ENCODE data around the gene PIGT.
"Not testable (repeated sequence)": the region's sequence is repeated elsewhere in the genome, so short reads cannot be mapped to it uniquely, and the experiment has no call there.

The PIGT gene

DNA sequence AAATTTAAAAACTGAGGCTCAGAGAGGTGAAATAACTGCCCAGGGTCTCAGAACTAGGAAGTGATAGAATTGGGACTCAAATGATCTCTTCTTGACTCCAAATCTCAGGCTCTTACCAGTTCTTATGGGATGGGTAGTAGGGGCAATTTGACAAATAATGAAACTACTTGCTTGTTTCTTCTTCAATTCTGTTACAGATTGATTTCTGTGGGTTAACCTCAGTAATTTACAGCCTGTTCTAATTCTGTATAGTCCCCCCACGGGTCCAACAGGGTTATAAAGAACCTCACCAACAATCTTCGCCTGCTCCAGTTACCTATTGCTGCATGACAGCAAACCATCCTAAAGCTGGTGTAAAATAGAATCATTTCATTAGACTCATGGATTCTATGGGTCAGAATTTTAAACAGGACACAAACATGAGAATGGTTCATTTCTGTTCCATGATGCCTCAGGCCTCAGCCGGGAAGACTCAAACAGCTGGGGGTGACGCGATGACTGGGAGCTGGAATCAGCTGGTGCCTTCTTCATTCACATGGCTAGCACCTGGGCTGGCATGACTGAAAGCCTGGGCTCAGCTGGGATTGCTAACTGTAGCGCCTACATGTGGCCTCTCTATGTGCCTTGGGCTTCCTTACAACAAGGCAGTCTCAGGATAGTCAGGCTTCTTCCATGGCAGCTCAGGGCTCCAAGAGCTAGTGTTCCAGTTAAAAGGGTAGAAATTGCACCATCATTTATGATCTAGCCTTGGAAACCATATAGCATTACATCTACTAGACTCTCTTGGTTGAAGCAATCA lies 47.0 kb downstream of the PIGT start:
- no peak for DNase-seq (ENCODE audit: low read depth in 2 of 2)

DNA sequence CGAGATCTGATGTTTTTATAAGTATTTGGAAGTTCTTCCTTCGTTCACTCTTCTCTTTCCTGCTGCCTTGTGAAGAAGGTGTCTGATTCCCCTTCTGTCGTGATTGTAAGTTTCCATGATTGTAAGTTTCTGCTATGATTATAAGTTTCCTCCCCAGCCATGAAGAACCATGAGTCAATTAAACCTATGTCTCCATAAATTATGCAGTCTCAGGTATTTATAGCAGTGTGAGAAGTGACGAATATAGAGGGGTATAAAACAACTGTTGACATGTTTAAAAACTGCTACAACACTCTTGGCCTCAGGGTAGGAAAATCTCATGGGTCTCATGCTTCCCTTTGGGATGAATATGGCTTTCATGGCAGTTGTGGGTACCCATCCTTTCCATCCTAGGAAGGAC lies 47.8 kb downstream of the PIGT start:
- DNase-seq (ENCODE audit: low read depth in 2 of 2) = no peak

DNA sequence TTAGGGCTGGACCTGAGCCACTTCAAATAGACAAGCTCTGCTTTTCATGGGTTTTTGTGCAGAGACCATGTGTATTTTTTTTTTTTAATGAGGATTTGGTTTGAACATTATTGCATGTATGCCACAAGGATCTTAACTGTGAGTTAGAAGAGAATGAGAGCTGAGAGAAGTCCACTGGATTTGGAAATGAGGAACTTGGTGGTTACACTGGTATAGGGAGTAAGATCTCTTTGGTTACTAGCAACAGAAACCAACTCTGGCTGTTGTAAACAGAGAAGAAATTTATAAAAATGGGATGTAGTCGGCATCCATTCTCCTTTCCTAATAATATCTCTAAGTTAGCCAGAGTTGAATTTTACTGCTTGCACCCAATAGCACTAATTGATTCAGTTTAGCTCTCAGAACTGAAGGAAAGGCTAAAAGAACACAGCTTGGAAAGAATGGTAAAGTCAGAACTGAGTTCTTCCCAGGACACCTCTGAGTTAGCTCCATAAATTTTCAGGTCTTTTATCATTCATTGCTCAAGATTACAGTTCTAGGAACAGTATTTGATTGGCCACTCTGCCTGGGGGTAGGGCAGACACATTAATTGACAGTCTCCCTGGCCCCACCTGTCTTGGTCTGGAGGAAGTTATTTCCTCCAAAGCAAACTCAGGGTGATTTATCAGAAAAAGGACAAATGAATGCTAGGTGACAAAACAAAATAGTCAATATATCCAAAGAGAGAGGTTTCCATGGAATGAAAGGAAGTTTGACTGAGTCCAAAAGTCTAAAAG lies 49.7 kb downstream of the PIGT start:
- DNase-seq (ENCODE audit: low read depth in 2 of 2) = no peak

DNA sequence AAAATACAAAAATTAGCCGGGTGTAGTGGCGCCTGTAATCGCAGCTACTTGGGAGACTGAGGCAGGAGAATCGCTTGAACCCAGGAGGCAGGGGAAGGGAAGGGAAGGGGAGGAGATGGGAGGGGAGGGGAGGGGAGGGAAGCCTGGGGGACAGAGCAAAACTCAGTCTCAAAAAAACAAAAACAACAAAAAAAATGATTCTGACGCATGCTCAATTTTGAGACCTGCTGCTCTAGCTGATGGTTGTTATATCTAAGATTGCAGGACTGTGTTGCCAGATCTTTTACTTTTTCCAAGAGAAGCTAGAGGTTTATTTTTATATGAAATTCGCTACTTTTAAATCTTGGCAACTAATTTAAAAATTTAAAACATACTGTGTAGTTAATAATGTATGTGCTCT lies 51.2 kb downstream of the PIGT start:
- DNase-seq (ENCODE audit: low read depth in 2 of 2) = no peak

DNA sequence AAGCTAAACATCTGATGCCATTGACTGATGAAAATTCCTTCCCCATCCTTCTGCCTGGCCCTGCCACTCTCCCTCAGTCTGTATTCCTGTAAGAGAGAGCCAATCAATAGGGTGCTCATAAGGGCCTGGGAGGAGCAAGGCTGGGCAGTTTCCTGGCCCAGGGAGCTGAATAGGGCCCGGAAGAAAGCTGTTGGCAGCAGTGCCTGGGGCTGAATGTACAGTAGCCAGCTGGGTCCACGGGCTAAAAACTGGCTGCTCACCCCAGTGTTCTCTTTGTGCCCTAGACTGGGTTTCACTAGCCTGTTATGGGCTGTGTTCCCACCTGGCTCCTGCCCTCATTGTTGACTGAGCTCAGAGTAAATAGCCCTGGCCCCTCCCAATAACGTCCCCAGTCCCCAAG lies 51.9 kb downstream of the PIGT start:
- no peak for DNase-seq (ENCODE audit: low read depth in 2 of 2)

DNA sequence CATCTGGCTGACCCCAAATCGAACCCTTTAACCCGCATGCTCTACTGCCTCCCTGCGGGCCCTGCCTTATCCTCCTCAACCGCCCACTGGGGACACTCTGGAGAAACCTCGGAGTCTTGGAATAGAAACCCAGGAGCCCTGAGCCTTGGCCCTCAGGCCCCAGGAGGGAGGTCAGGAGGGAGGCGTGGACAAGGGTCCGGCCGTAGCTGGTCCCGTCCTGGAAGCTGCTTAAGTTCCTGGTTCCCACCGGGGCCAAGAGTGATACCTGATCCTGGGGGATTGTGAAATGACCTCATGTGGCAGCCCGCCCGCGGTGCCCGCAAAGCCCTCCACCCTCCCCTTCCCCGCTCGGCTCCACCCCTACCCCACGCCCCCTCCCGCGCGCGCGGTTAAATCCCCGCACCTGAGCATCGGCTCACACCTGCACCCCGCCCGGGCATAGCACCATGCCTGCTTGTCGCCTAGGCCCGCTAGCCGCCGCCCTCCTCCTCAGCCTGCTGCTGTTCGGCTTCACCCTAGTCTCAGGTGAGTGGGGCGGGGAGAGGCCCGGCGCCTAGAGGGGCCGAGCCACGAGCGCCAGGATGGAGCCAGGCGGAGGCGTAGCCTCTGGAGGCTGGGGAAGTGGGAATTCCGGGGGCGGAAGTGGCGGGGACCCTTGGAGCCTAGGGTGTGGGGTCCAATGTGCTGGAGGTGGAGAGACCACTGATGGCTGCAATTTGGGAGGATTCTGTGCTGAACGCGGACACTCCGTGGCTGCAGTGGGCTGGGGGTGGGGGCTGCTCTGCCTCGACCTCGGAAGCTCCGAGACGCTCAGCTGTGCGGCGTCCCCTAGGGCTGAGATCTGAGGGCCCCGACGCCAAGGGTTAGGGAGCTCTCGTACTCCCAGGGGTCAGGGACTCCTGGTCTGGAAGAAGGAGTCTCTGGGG lies 53.7 kb downstream of the PIGT start, which contains the start of gene WFDC2:
Gene WFDC2 (plus strand): TSS at position 418 of the 926 bp plus-strand sequence. CDS start 29 bp downstream, at position 447.
- no peak for DNase-seq (ENCODE audit: low read depth in 2 of 2)

DNA sequence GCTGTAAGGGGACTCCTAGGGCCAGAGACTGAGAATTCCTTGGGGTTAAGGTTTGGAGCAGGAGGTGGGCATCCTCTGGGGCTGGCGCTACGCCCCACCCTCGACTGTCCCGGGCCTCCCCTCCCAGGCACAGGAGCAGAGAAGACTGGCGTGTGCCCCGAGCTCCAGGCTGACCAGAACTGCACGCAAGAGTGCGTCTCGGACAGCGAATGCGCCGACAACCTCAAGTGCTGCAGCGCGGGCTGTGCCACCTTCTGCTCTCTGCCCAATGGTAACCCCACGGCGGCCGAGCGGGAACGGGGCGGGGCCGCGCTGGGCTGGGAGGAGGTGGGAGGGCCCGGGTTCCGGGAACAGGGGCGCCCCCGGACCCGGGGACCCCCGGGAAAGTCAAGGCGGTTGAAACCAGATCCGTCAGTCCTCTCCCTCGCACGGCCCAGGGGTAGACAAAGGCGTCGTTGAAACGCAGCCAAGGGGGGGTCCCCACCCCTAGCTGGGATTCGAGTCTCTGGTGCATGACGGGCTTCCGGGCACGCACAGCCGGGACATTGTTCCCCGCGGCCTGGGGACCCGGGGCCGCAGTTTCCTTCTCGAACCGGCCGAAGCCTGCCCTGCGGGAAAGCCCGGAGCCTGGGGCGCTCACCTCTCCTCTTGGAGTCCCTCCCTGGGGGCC lies 54.5 kb downstream of the PIGT start:
- DNase-seq (ENCODE audit: low read depth in 2 of 2) = no peak

DNA sequence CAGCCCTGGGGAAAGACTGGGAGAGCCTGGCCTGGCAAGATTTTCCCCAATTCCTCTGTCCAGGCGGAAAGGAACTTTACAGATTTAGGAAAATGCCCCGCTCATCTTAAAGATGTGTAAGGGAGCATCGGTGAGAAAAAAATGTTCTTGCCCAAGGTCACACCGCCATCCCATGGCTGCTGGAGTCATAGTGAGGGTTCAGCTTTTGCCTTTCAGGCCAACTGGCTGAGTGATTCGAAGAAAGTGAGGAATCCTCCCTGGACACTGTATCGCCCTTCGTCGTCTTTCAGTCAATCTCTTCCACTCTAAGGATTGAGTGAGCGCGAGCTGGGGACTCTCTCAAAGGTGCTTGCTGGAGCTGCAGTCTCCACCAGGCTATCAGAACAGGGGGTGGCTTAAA lies 55.0 kb downstream of the PIGT start:
- no peak for DNase-seq (ENCODE audit: low read depth in 2 of 2)

DNA sequence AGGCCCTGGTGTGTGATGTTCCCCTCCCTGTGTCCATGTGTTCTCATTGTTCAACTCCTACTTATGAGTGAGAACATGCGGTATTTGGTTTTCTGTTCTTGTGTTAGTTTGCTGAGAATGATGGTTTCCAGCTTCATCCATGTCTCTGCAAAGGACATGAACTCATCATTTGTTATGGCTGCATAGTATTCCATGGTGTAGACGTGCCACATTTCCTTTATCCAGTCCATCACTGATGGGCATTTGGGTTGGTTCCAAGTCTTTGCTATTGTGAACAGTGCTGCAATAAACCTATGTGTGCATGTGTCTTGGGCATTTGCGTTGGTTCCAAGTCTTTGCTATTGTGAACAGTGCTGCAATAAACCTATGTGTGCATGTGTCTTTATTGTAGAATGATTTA lies 56.3 kb downstream of the PIGT start:
- not testable (repeated sequence) for DNase-seq (ENCODE audit: low read depth in 2 of 2)

All from fibroblast of skin of left biceps (primary cell).